GM18517 (cell line): Measurements from ENCODE around the gene PRH1.

Source experiments
- ATAC-seq: cut with Tn5 transposase; IDR thresholded peaks from one replicate; pipeline ENCODE4 v1.9.1; 2021; ENCODE audit warnings: mild to moderate bottlenecking, moderate library complexity; ENCODE audit not compliant: unreplicated experiment

PRH1 gene

GRCh38 chr12:10884086-10884725, at the start of gene PRH1:
TSS of gene PRH1 (minus strand) at chr12:10884255. CDS start at chr12:10884217, 38 bp downstream.
- ATAC-seq: no peak

- no peak for ATAC-seq
Observed at GRCh38 chr12:10928746-10929286, 44.8 kb upstream of the PRH1 start, which contains the start of gene PRH2. TSS of gene PRH2 (plus strand) at chr12:10929236. CDS start at chr12:10929274, 38 bp downstream.

- ATAC-seq: no peak
Observed at GRCh38 chr12:10926269-10926668, 42.2 kb upstream of the PRH1 start.

- no peak for ATAC-seq
Observed at GRCh38 chr12:10919809-10920208, 35.8 kb upstream of the PRH1 start.

- no peak for ATAC-seq
Observed at GRCh38 chr12:10910380-10910779, 26.3 kb upstream of the PRH1 start.

- ATAC-seq: no peak
Observed at GRCh38 chr12:10909462-10909861, 25.4 kb upstream of the PRH1 start, which contains the start of gene TAS2R13. TSS of gene TAS2R13 (minus strand) at chr12:10909562. CDS start at chr12:10909298, 264 bp downstream.

- no peak for ATAC-seq
Observed at GRCh38 chr12:10904686-10905085, 20.6 kb upstream of the PRH1 start.

- ATAC-seq: no peak
Observed at GRCh38 chr12:10901427-10901826, 17.4 kb upstream of the PRH1 start.

- ATAC-seq: no peak
Observed at GRCh38 chr12:10900972-10901371, 16.9 kb upstream of the PRH1 start.

GRCh38 chr12:10900530-10900929, 16.5 kb upstream of the PRH1 start:
- ATAC-seq: no peak

GRCh38 chr12:10896854-10897253, 12.8 kb upstream of the PRH1 start:
- ATAC-seq: no peak

- ATAC-seq: no peak
Observed at GRCh38 chr12:10891937-10892336, 7.9 kb upstream of the PRH1 start.

- ATAC-seq: no peak
Observed at GRCh38 chr12:10889226-10889625, 5.2 kb upstream of the PRH1 start.

GRCh38 chr12:10873378-10873777, 10.7 kb downstream of the PRH1 start:
- ATAC-seq: no peak

GRCh38 chr12:10867381-10867780, 16.7 kb downstream of the PRH1 start:
- no peak for ATAC-seq

GRCh38 chr12:10863512-10864218, 20.4 kb downstream of the PRH1 start:
- ATAC-seq: no peak

- ATAC-seq: no peak
Observed at GRCh38 chr12:10861366-10861765, 22.7 kb downstream of the PRH1 start.

GRCh38 chr12:10855807-10856206, 28.2 kb downstream of the PRH1 start:
- ATAC-seq: no peak

- ATAC-seq: no peak
Observed at GRCh38 chr12:10853776-10854175, 30.3 kb downstream of the PRH1 start.

GRCh38 chr12:10851243-10851858, 32.7 kb downstream of the PRH1 start:
- no peak for ATAC-seq

GRCh38 chr12:10849425-10849878, 34.6 kb downstream of the PRH1 start, which contains the start of gene PRR4:
TSS of gene PRR4 (minus strand) at chr12:10849475. CDS start at chr12:10849437, 38 bp downstream.
- ATAC-seq: no peak
